HT1080 (cell line): ENCODE data around the gene IPO4. TPM values are rescaled to one million over a fixed set of nuclear protein-coding genes. Genes with fewer than 3 reads are reported as not detected.
A peak's percentile ranks its signal among the peaks of the same experiment; 100 is the strongest.

Experiments used
- DNase-seq: peaks from one replicate; pipeline ENCODE4 v3.0.0-alpha.2; 2015; ENCODE audit warnings: low read depth
- total RNA-seq: library from RNA; depleted of rRNA; stranded (reverse); fragments of >200 nt; shearing (Covaris generic); gene quantifications from 2 replicates; pipeline ENCODE4 v1.2.3, GENCODE V29; 2014

The IPO4 gene
- total RNA-seq, 1 experiment from 2014 or later = 273 TPM

- no peak for DNase-seq
Observed at GRCh38 chr14:24194186-24194872, 5.7 kb upstream of the IPO4 start.

- no peak for DNase-seq
Observed at GRCh38 chr14:24192933-24193332, 4.3 kb upstream of the IPO4 start.

GRCh38 chr14:24190416-24190815 is 1.8 kb upstream of the IPO4 start:
- DNase-seq = no peak

- DNase-seq = no peak
Observed at GRCh38 chr14:24189460-24189859, 844 bp upstream of the IPO4 start.

- DNase-seq = no peak
Observed at GRCh38 chr14:24189059-24189375, 401 bp upstream of the IPO4 start.

GRCh38 chr14:24187539-24187915 is 1.1 kb downstream of the IPO4 start:
- DNase-seq = no peak

GRCh38 chr14:24186831-24187538 is 1.6 kb downstream of the IPO4 start:
- DNase-seq = no peak

- DNase-seq = no peak
Observed at GRCh38 chr14:24185741-24186140, 2.9 kb downstream of the IPO4 start.

GRCh38 chr14:24185026-24185425 is 3.6 kb downstream of the IPO4 start:
- DNase-seq = no peak

GRCh38 chr14:24184104-24184970 is 4.3 kb downstream of the IPO4 start:
- no peak for DNase-seq

- no peak for DNase-seq
Observed at GRCh38 chr14:24183014-24183481, 5.6 kb downstream of the IPO4 start.

- DNase-seq = no peak
Observed at GRCh38 chr14:24182110-24182882, 6.3 kb downstream of the IPO4 start.

- no peak for DNase-seq
Observed at GRCh38 chr14:24181371-24182077, 7.1 kb downstream of the IPO4 start.

- DNase-seq = peak; percentile 28
Observed at GRCh38 chr14:24179961-24180796, 8.4 kb downstream of the IPO4 start.

GRCh38 chr14:24179294-24179960 is 9.2 kb downstream of the IPO4 start:
- no peak for DNase-seq

- DNase-seq = no peak
Observed at GRCh38 chr14:24178399-24179178, 10.0 kb downstream of the IPO4 start.

GRCh38 chr14:24177891-24178290 is 10.7 kb downstream of the IPO4 start:
- DNase-seq = no peak

GRCh38 chr14:24177041-24177825 is 11.4 kb downstream of the IPO4 start:
- DNase-seq = no peak
